Choroid plexus epithelial cell (primary cell): ENCODE measurements around the gene RABGAP1L.

Source experiments
- DNase-seq: peaks from one replicate; pipeline ENCODE4 v3.0.0-alpha.2; 2010; ENCODE audit warnings: low read depth
- H3K4me3 ChIP-seq: 2 replicates; pipeline ENCODE4 v1.5.1; 2011; ENCODE audit warnings: low read depth, mild to moderate bottlenecking, control low read depth, low read length, moderate library complexity
- CTCF ChIP-seq: conservative IDR thresholded peaks from 2 replicates; pipeline ENCODE4 v1.5.1; 2011; ENCODE audit warnings: low read depth, mild to moderate bottlenecking, control low read depth, inconsistent platforms, low read length, moderate library complexity

The RABGAP1L gene

GRCh38 chr1:174262349-174263241 is 103.3 kb downstream of the RABGAP1L start:
- peak; percentile 83 for DNase-seq
- peak; percentile 79 for TF ChIP-seq CTCF

GRCh38 chr1:174265282-174265681 is 106.0 kb downstream of the RABGAP1L start:
- no peak for TF ChIP-seq CTCF

More at GRCh38 chr1:174262349-174263241, 103.3 kb downstream of the RABGAP1L start:
- no peak overlapping the region for H3K4me3 ChIP-seq

GRCh38 chr1:174266476-174266875 is 107.2 kb downstream of the RABGAP1L start:
- no peak for TF ChIP-seq CTCF
- no peak overlapping the region for H3K4me3 ChIP-seq
- peak; percentile 4 for DNase-seq

More at GRCh38 chr1:174265282-174265681, 106.0 kb downstream of the RABGAP1L start:
- DNase-seq: no peak
- H3K4me3 ChIP-seq: no peak overlapping the region

GRCh38 chr1:174266991-174267612 is 107.8 kb downstream of the RABGAP1L start:
- TF ChIP-seq CTCF: no peak
- no peak overlapping the region for H3K4me3 ChIP-seq
- DNase-seq: no peak

GRCh38 chr1:174269989-174270651 is 110.8 kb downstream of the RABGAP1L start:
- H3K4me3 ChIP-seq: no peak overlapping the region
- no peak for TF ChIP-seq CTCF

GRCh38 chr1:174273190-174273589 is 113.9 kb downstream of the RABGAP1L start:
- no peak for TF ChIP-seq CTCF
- no peak overlapping the region for H3K4me3 ChIP-seq
- no peak for DNase-seq

More at GRCh38 chr1:174269989-174270651, 110.8 kb downstream of the RABGAP1L start:
- no peak for DNase-seq
